Breast epithelium (tissue), 3 donors: Measurements from ENCODE around the gene JMJD8.

Experiments used
- CTCF ChIP-seq, 3 donors: fragments of 450-650 bp; IDR thresholded peaks; one replicate each; pipeline ENCODE4 v1.5.1; 2016 to 2017; ENCODE audit warnings: antibody characterized with exemption in 3 of 3, mild to moderate bottlenecking in 3 of 3, moderate library complexity in 3 of 3
- POLR2AphosphoS5 ChIP-seq, 3 donors: sonication (generic); formaldehyde crosslinking; IDR thresholded peaks; one replicate each; pipeline ENCODE4 v1.6.1; 2017; ENCODE audit warnings: antibody characterized with exemption in 3 of 3

- TF ChIP-seq CTCF (IDR thresholded peaks at IDR 0.05) (no peak), POLR2AphosphoS5 (IDR thresholded peaks at IDR 0.05) (no peak)
Measured at GRCh38 chr16:634051-634670, 50.0 kb downstream of the JMJD8 start.
